GM23338 (cell line): ENCODE data around the gene ARX. TPM values are rescaled to one million over a fixed set of nuclear protein-coding genes. Genes with fewer than 3 reads are reported as not detected.

Experiments used
- ATAC-seq: fragments of 200-7000 bp; cut with Tn5 transposase; 3 replicates; pipeline ENCODE4 v1.9.1; 2020
- DNase-seq: peaks from one replicate; pipeline ENCODE4 v3.0.0-alpha.2; 2015; ENCODE audit warnings: low spot score
- H2AFZ ChIP-seq: fragments of 200-600 bp; sonication (generic); 2 replicates; pipeline ENCODE4 v1.8.0; 2016; ENCODE audit warnings: antibody characterized with exemption, mild to moderate bottlenecking, moderate library complexity
- H3F3A ChIP-seq: fragments of 200-600 bp; sonication (generic); replicated peaks from 2 replicates; pipeline ENCODE4 v1.8.0; 2017; ENCODE audit warnings: antibody characterized with exemption, mixed run types, low read depth
- H3K27ac ChIP-seq: fragments of 200-600 bp; sonication (generic); 2 replicates; pipeline ENCODE4 v1.6.1; 2016; ENCODE audit warnings: low read depth
- H3K27me3 ChIP-seq: fragments of 200-600 bp; sonication (generic); 2 replicates; pipeline ENCODE4 v1.8.0; 2016; ENCODE audit warnings: mild to moderate bottlenecking, mixed run types, moderate library complexity; ENCODE audit not compliant: insufficient read depth
- H3K36me3 ChIP-seq: fragments of 200-600 bp; sonication (generic); 2 replicates; pipeline ENCODE4 v1.8.0; 2016; ENCODE audit warnings: mild to moderate bottlenecking; ENCODE audit not compliant: insufficient read depth
- H3K4me1 ChIP-seq: fragments of 200-600 bp; sonication (generic); 2 replicates; pipeline ENCODE4 v1.8.0; 2016; ENCODE audit warnings: mild to moderate bottlenecking, moderate library complexity; ENCODE audit not compliant: insufficient read depth
- H3K4me2 ChIP-seq: fragments of 200-600 bp; sonication (generic); 2 replicates; pipeline ENCODE4 v1.7.1; 2017; ENCODE audit warnings: mixed run types
- H3K4me3 ChIP-seq: fragments of 200-600 bp; sonication (generic); 2 replicates; pipeline ENCODE4 v1.6.1; 2016; ENCODE audit warnings: mixed run types
- H3K79me2 ChIP-seq: fragments of 200-600 bp; sonication (generic); replicated peaks from 2 replicates; pipeline ENCODE4 v1.8.0; 2017; ENCODE audit warnings: mild to moderate bottlenecking; ENCODE audit not compliant: insufficient read depth
- H3K9me2 ChIP-seq: fragments of 200-600 bp; sonication (generic); 2 replicates; pipeline ENCODE4 v1.8.0; 2017; ENCODE audit not compliant: insufficient read depth
- H4K20me1 ChIP-seq: fragments of 200-600 bp; sonication (generic); replicated peaks from 2 replicates; pipeline ENCODE4 v1.8.0; 2017; ENCODE audit warnings: mild to moderate bottlenecking; ENCODE audit not compliant: insufficient read depth
- H3K27ac Mint-ChIP-seq: 2 replicates; pipeline ENCODE4 v1.8.0; 2020; ENCODE audit warnings: inconsistent platforms, mild to moderate bottlenecking, moderate library complexity, mixed read lengths
- H3K27me3 Mint-ChIP-seq: 3 replicates; pipeline ENCODE4 v1.8.0; 2022; ENCODE audit warnings: low read depth, mild to moderate bottlenecking, moderate library complexity, mixed read lengths, inconsistent platforms; ENCODE audit not compliant: insufficient read depth, poor library complexity
- H3K36me3 Mint-ChIP-seq: 3 replicates; pipeline ENCODE4 v1.8.0; 2021; ENCODE audit warnings: low read depth, mild to moderate bottlenecking, inconsistent platforms, moderate library complexity, mixed read lengths
- H3K4me1 Mint-ChIP-seq: 3 replicates; pipeline ENCODE4 v1.8.0; 2020; ENCODE audit warnings: mild to moderate bottlenecking, inconsistent platforms, mixed read lengths
- H3K4me3 Mint-ChIP-seq: 3 replicates; pipeline ENCODE4 v1.8.0; 2021; ENCODE audit warnings: moderate library complexity, mild to moderate bottlenecking, inconsistent platforms, mixed read lengths
- H3K9me3 Mint-ChIP-seq: 3 replicates; pipeline ENCODE4 v1.8.0; 2020; ENCODE audit warnings: moderate library complexity, mild to moderate bottlenecking, inconsistent platforms, mixed read lengths
- CREB1 ChIP-seq: fragments of 250-450 bp; sonication (Bioruptor Pico); IDR thresholded peaks from 2 replicates; pipeline ENCODE4 v1.5.0; 2020; ENCODE audit warnings: low read depth, mild to moderate bottlenecking, moderate library complexity
- CTCF ChIP-seq, 2 experiments: fragments of 200-600 bp in 1 of 2; sonication (generic) in 1 of 2; conservative IDR thresholded peaks; 2 replicates each; pipeline versions ENCODE4 v1.5.1 to v1.6.1; 2016 to 2017; ENCODE audit warnings: antibody characterized with exemption in 2 of 2, low read depth in 2 of 2, mild to moderate bottlenecking in 2 of 2, moderate library complexity in 1 of 2
- ETS1 ChIP-seq: IDR thresholded peaks from 2 replicates; pipeline ENCODE4 v1.6.1; 2016; ENCODE audit warnings: antibody characterized with exemption
- EZH2 ChIP-seq: fragments of 200-600 bp; sonication (generic); IDR thresholded peaks from one replicate; pipeline ENCODE4 v1.8.0; 2017; ENCODE audit warnings: antibody characterized with exemption, mild to moderate bottlenecking, low read depth; ENCODE audit not compliant: unreplicated experiment
- EZH2phosphoT487 ChIP-seq: fragments of 200-600 bp; sonication (generic); IDR thresholded peaks from one replicate; pipeline ENCODE4 v1.8.1; 2018; ENCODE audit warnings: antibody characterized with exemption; ENCODE audit not compliant: unreplicated experiment
- JUNB ChIP-seq: IDR thresholded peaks from one replicate; pipeline ENCODE4 v1.6.1; 2016; ENCODE audit warnings: antibody characterized with exemption; ENCODE audit not compliant: unreplicated experiment
- NANOG ChIP-seq: IDR thresholded peaks from 2 replicates; pipeline ENCODE4 v1.6.1; 2016; ENCODE audit warnings: antibody characterized with exemption, borderline replicate concordance
- REST ChIP-seq: IDR thresholded peaks from one replicate; pipeline ENCODE4 v1.6.1; 2018; ENCODE audit warnings: antibody characterized with exemption; ENCODE audit not compliant: unreplicated experiment
- ZNF114 ChIP-seq: fragments of 250-450 bp; sonication (Bioruptor Pico); IDR thresholded peaks from 2 replicates; pipeline ENCODE4 v1.5.0; 2020; ENCODE audit warnings: mild to moderate bottlenecking, moderate library complexity
- long read RNA-seq: library from polyadenylated mRNA; unstranded; transcript quantifications from one replicate; pipeline ENCODE4 v2.0.0, GENCODE V29; 2020; ENCODE audit not compliant: unreplicated experiment
- polyA plus RNA-seq: library from polyadenylated mRNA; unstranded; fragments of >200 nt; fragmentation: Nextera tagmentation; extraction: Ambion mirVana; gene quantifications from 2 replicates; pipeline ENCODE4 v1.2.1, GENCODE V29; 2016
- total RNA-seq: library from RNA; depleted of rRNA; stranded (reverse); fragments of >200 nt; shearing (Covaris generic); gene quantifications from 2 replicates; pipeline ENCODE4 v1.2.3, GENCODE V29; 2014; rRNA removed

Gene ARX
- total RNA-seq (not detected in 2 replicates), polyA plus RNA-seq (0.07 and 0.13 TPM in 2 replicates)
- long read RNA-seq: 0 reads

GRCh38 chrX:25015486-25016360 is at the start of gene ARX:
Gene ARX (minus strand): TSS chrX:25015965. CDS start chrX:25015737, 228 bp downstream.
- DNase-seq (peak; percentile 88), ATAC-seq (peak; percentile 70)
- H3K27me3 Mint-ChIP-seq: peaks cover 91% of the 10 kb centered on the region
- Histone ChIP-seq H3F3A (no peaks in the 10 kb centered on the region), H4K20me1 (no peaks in the 10 kb centered on the region), H3K9me2 (no peaks in the 10 kb centered on the region), H3K27me3 (peaks cover 96% of the 10 kb centered on the region), H3K4me1 (peaks cover 39% of the 10 kb centered on the region), H2AFZ (peak within 1 kb of the TSS; percentile 47), H3K4me2 (peak within 1 kb of the TSS; percentile 77), H3K27ac (no peak within 1 kb of the TSS), H3K79me2 (no peaks in the 10 kb centered on the region), H3K4me3 (peak within 1 kb of the TSS; percentile 52), H3K36me3 (no peaks in the 10 kb centered on the region)
- H3K9me3 Mint-ChIP-seq: 0 out of 3 replicates have a peak, but pooled peaks cover 3% of the 10 kb centered on the region
- H3K4me1 Mint-ChIP-seq: peaks cover 26% of the 10 kb centered on the region
- peak within 1 kb of the TSS; percentile 73 for H3K4me3 Mint-ChIP-seq
- no peak within 1 kb of the TSS for H3K27ac Mint-ChIP-seq
- TF ChIP-seq REST (no peak), CREB1 (peak; percentile 52; the same call in 1 of the 2 replicates), EZH2 (peak; percentile 46), EZH2phosphoT487 (no peak), CTCF (conservative IDR thresholded peaks at IDR 0.05; ENCODE audit: low read depth in 2 of 2) (no peak)
- H3K36me3 Mint-ChIP-seq: no peaks in the 10 kb centered on the region

- Histone ChIP-seq H3K27ac (no peak overlapping the region), H3K9me2 (no peaks in the 10 kb centered on the region), H3F3A (no peaks in the 10 kb centered on the region), H3K4me2 (no peak overlapping the region), H3K79me2 (no peaks in the 10 kb centered on the region), H3K4me3 (no peak overlapping the region), H3K36me3 (no peaks in the 10 kb centered on the region), H4K20me1 (no peaks in the 10 kb centered on the region), H3K4me1 (no peaks in the 10 kb centered on the region), H3K27me3 (no peaks in the 10 kb centered on the region), H2AFZ (no peak overlapping the region)
- Mint-ChIP-seq H3K4me3 (no peak overlapping the region), H3K36me3 (peaks cover 4% of the 10 kb centered on the region; the same call in 2 of the 3 replicates), H3K27ac (no peak overlapping the region), H3K9me3 (peaks cover 5% of the 10 kb centered on the region; the same call in 2 of the 3 replicates), H3K4me1 (no peaks in the 10 kb centered on the region), H3K27me3 (no peaks in the 10 kb centered on the region)
- ATAC-seq (no peak), DNase-seq (no peak)
- TF ChIP-seq ETS1 (no peak), NANOG (no peak), ZNF114 (CRISPR knock-in tag) (no peak), JUNB (no peak), REST (no peak), EZH2 (no peak), CTCF (conservative IDR thresholded peaks at IDR 0.05; ENCODE audit: low read depth in 2 of 2) (no peak)
These were observed 43.5 kb upstream of the ARX start for GRCh38 chrX:25059273-25059672.
